DND-41 (cell line): ENCODE measurements around the gene MVB12B.

Source experiments
- ATAC-seq: fragments of 200-7000 bp; cut with Tn5 transposase; 3 replicates; pipeline ENCODE4 v1.9.1; 2021; ENCODE audit warnings: low read depth; ENCODE audit not compliant: insufficient read depth
- DNase-seq: peaks from one replicate; pipeline ENCODE4 v3.0.0-alpha.2; 2020
- H2AFZ ChIP-seq: 2 replicates; pipeline ENCODE4 v1.6.0; 2012; ENCODE audit warnings: low read depth, low read length
- H3K27ac ChIP-seq: 2 replicates; pipeline ENCODE4 v1.5.1; 2012; ENCODE audit warnings: low read length, inconsistent platforms
- H3K27me3 ChIP-seq: fragments of 200-600 bp; sonication (generic); 2 replicates; pipeline ENCODE4 v1.6.0; 2012; ENCODE audit warnings: low read length, mild to moderate bottlenecking, inconsistent platforms; ENCODE audit not compliant: insufficient read depth, poor library complexity
- H3K36me3 ChIP-seq: 2 replicates; pipeline ENCODE4 v1.5.1; 2012; ENCODE audit warnings: low read length, inconsistent platforms; ENCODE audit not compliant: insufficient read depth
- H3K4me1 ChIP-seq: 2 replicates; pipeline ENCODE4 v1.5.1; 2012; ENCODE audit warnings: mild to moderate bottlenecking, low read length; ENCODE audit not compliant: insufficient read depth
- H3K4me2 ChIP-seq: 2 replicates; pipeline ENCODE4 v1.6.0; 2012; ENCODE audit warnings: mild to moderate bottlenecking, moderate library complexity, low read length, inconsistent platforms; ENCODE audit not compliant: insufficient read depth
- H3K4me3 ChIP-seq, 2 experiments: fragments of 200-600 bp in 1 of 2; shearing (Covaris generic) in 1 of 2; 2 replicates each; pipeline ENCODE4 v1.5.1; 2012 to 2016; ENCODE audit warnings: inconsistent platforms in 2 of 2, low read length in 2 of 2, mild to moderate bottlenecking in 2 of 2, low read depth in 1 of 2, moderate library complexity in 1 of 2
- H3K79me2 ChIP-seq: 2 replicates; pipeline ENCODE4 v1.6.0; 2012; ENCODE audit warnings: low read length, inconsistent platforms; ENCODE audit not compliant: insufficient read depth
- H3K9ac ChIP-seq: 2 replicates; pipeline ENCODE4 v1.6.0; 2012; ENCODE audit warnings: low read depth, mild to moderate bottlenecking, inconsistent platforms, low read length, moderate library complexity
- H3K9me3 ChIP-seq: 2 replicates; pipeline ENCODE4 v1.5.1; 2012; ENCODE audit warnings: low read length, moderate library complexity, mild to moderate bottlenecking, inconsistent platforms; ENCODE audit not compliant: insufficient read depth, severe bottlenecking
- H4K20me1 ChIP-seq: 2 replicates; pipeline ENCODE4 v1.6.0; 2012; ENCODE audit warnings: low read length; ENCODE audit not compliant: insufficient read depth
- EZH2 ChIP-seq: IDR thresholded peaks from 3 replicates; pipeline ENCODE4 v1.6.1; 2012; ENCODE audit warnings: borderline replicate concordance, low read depth, mild to moderate bottlenecking, moderate library complexity, low read length, inconsistent platforms; ENCODE audit not compliant: severe bottlenecking
- TF ChIP-seq, protein P1 (sequence below): IDR thresholded peaks from 2 replicates; pipeline ENCODE4 v1.5.1; 2012; ENCODE audit warnings: borderline replicate concordance, low read length, moderate library complexity, mild to moderate bottlenecking; ENCODE audit not compliant: poor library complexity, severe bottlenecking; ENCODE audit errors: extremely low read depth

Gene MVB12B

DNA sequence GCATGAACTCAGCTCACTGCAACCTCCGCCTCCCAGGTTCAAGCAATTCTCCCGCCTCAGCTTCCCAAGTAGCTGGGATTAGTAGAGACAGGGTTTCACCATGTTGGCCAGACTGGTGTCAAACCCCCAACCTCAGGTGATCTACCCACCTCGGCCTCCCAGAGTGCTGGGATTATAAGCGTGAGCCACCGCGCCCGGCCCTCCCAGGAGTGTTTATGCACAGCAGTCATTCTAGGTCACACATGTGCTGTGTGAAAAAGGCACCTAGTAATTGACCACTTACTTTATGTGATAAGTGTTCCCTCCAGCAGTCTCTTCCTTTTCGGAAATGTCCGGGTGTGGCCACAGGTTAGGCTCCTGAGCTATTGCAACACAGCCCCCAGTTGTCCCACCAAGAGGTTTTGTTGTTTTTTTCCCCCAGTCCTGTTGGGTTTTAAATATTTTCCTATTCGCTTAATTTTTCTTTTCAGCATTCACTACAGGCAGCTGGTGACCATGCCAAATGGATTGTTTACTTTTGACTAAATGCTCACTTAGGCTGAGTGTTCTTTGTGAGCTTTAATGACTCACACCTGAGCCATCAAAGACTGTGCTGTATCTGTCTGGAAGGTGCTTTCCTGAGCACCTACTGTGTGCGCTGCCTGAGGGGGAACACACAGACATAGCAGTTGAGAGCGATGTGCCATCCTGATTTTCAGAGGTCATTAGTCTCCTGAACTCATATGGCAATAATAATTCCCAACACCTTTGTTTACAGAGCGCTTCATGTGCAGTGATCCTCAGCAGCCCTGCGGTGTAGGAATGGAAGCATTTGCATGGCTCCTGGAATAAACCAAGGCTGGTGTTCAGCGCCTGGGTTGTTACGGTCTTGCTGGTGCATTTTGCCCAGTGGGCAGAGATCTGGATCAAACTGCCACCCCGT is 94.3 kb downstream of the MVB12B start:
- Histone ChIP-seq H3K79me2 (no peaks in the 10 kb centered on the region), H3K27ac (no peak overlapping the region), H3K9me3 (no peaks in the 10 kb centered on the region), H3K36me3 (no peaks in the 10 kb centered on the region), H3K4me1 (no peaks in the 10 kb centered on the region), H4K20me1 (peaks cover 10% of the 10 kb centered on the region; the same call in 1 of the 2 replicates), H3K4me2 (no peak overlapping the region), H3K27me3 (no peaks in the 10 kb centered on the region), H3K4me3 (no peak overlapping the region), H3K9ac (no peak overlapping the region), H2AFZ (no peak overlapping the region)
- DNase-seq (no peak), ATAC-seq (no peak)
- no peak for TF ChIP-seq EZH2
- TF ChIP-seq, protein P1, sequence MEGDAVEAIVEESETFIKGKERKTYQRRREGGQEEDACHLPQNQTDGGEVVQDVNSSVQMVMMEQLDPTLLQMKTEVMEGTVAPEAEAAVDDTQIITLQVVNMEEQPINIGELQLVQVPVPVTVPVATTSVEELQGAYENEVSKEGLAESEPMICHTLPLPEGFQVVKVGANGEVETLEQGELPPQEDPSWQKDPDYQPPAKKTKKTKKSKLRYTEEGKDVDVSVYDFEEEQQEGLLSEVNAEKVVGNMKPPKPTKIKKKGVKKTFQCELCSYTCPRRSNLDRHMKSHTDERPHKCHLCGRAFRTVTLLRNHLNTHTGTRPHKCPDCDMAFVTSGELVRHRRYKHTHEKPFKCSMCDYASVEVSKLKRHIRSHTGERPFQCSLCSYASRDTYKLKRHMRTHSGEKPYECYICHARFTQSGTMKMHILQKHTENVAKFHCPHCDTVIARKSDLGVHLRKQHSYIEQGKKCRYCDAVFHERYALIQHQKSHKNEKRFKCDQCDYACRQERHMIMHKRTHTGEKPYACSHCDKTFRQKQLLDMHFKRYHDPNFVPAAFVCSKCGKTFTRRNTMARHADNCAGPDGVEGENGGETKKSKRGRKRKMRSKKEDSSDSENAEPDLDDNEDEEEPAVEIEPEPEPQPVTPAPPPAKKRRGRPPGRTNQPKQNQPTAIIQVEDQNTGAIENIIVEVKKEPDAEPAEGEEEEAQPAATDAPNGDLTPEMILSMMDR: no peak

DNA sequence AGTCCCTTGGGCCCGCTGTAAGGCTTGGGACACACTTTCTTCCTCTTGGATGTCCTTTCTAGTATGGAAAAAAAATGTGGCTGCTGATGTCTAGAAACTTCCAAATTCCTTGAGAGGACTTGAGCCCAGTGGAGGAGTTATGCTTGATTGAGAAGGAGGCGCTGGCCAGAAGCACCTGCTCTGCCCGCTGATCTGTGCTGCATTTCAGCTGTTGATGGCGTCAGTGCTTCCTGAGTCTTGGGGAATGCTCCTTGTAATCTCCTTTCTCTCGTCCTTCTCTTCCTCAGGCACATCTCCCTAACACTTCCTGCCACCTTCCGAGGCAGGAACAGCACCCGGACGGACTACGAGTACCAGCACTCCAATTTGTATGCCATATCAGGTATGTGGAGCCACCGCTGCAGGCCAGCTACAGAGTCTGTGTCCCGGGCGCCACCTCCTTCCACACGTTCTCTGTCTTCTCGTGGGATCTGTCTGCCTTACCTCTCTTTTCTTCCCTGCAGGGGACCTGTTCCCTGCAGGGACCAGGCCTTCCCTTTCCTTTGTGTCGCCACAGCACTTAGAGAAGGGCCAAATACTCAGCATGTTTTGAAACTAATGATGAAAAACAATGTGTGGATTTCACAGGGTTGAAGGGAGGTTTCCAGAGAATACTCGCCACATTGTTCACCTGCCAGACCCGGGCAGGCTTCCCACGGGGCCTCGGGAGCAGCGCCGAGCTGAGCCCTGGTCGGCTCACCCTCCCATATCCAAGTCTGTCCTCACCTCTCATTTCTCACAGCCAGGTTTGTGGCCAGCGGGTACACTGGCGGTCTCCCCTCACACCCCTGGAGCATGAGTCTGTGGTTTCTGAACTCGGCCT is 95.2 kb downstream of the MVB12B start:
- Histone ChIP-seq H2AFZ (no peak overlapping the region), H3K27me3 (no peaks in the 10 kb centered on the region), H3K79me2 (no peaks in the 10 kb centered on the region), H3K9me3 (no peaks in the 10 kb centered on the region), H3K4me1 (no peaks in the 10 kb centered on the region), H3K36me3 (no peaks in the 10 kb centered on the region), H3K27ac (no peak overlapping the region), H3K4me2 (no peak overlapping the region), H3K9ac (no peak overlapping the region), H3K4me3 (no peak overlapping the region), H4K20me1 (peaks cover 5% of the 10 kb centered on the region; the same call in 1 of the 2 replicates)
- no peak for DNase-seq
- ATAC-seq: no peak
- no peak for TF ChIP-seq EZH2
- TF ChIP-seq, protein P1: no peak

DNA sequence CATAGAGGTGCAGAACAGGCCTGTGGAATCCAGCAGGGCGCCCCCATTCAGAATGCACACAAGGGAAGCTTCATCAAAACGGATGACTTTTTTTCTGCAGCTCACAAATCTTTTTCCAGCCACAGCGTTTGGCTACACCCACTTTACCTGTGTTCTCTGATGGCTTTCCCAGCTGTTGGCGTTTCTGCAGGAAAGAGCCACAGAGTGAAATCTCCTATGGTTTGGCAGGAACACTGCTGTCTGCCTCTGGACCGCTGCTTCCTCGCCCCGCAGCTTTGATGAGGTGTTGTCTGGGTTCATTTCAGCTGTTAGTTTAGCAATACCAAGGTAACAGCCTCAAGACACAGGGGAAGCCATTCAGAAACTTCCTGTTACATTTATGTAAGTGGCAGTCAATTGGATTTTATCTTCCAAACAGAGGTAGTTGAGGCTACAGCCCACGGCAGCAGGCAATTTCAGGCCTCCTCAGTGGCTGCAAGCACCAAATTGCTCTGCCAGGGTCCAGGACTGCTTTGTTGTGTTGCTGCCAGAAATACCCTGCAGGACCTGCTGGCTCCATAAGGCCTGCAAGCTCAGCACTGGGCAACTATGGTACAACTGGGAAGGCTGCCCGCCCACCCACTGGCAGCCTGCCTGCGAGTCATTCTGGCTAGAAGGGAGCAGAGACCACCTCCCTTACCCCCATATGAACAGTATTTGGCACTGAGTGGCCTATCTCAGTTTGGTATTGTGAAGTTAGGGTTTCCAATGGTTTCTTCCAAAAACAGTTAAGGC is 96.7 kb downstream of the MVB12B start:
- H3K79me2 ChIP-seq: no peaks in the 10 kb centered on the region
- H3K27ac ChIP-seq: no peak overlapping the region
- no peak for DNase-seq
- TF ChIP-seq, protein P1: no peak
- H3K9ac ChIP-seq: no peak overlapping the region
- H3K4me1 ChIP-seq: no peaks in the 10 kb centered on the region
- H2AFZ ChIP-seq: no peak overlapping the region
- no peak for ATAC-seq
- no peak overlapping the region for H3K4me3 ChIP-seq
- H3K36me3 ChIP-seq: no peaks in the 10 kb centered on the region
- peaks cover 5% of the 10 kb centered on the region; the same call in 1 of the 2 replicates for H4K20me1 ChIP-seq
- H3K27me3 ChIP-seq: no peaks in the 10 kb centered on the region
- H3K9me3 ChIP-seq: no peaks in the 10 kb centered on the region
- H3K4me2 ChIP-seq: no peak overlapping the region
